A673 (cell line): ENCODE results near the gene GPS1.

ENCODE experiments used
- EZH2 ChIP-seq: fragments of 200-600 bp; sonication (generic); IDR thresholded peaks from 2 replicates; pipeline ENCODE4 v1.6.1; 2017; ENCODE audit warnings: borderline replicate concordance, low read depth, mild to moderate bottlenecking, mixed read lengths, antibody characterized with exemption, low read length; ENCODE audit not compliant: poor library complexity, severe bottlenecking
- TF ChIP-seq, protein P1 (sequence below): fragments of 300-800, 200-600 bp; sonication (generic); conservative IDR thresholded peaks from 2 replicates; pipeline ENCODE4 v1.5.1; 2017; ENCODE audit warnings: low read depth, mild to moderate bottlenecking, antibody characterized with exemption, low read length, moderate library complexity, mixed read lengths

DNA sequence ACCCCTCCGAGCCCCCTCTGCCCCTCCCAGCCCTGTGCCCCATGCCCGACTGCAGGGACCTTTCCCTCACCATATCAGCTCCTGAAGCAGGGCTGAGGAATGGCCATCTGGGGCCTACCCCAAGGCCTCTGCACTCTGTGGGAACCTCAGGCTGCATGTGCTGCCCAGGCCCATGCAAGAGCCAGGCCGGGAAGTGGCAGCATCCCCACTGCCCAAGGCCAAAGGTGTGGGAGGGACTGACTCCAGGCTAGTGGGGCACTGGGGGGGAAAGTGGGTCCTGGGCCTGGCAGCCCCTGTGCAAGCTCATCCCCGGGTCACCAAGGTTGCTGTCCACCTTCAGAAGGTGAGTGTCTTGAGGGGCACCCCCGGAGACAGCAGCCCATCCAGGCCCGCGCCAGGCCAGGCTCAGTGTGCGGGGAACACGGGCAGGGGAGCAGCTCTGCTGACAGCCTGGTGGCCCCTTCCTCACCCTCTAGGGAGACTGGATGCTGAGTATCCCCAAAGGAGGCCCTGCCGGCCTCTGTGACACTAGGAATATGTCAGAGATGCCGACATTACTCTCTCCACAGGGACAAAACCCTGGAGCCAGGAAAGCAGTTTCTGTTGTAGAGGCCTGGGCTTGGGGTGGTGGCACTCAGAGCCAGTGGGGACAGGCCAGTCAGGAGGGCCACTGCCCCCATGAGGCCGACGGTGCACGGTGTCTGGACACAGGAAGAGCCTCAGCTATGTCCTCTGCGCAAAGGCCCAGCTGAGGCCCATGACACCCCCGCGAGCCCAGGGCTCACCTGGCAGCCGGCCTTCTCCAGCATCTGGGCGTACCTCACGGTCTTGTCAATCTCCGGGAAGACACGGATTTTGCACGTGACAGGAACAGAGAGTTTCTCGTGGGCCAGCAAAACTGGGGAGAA lies 10.6 kb downstream of the GPS1 start:
- TF ChIP-seq, protein P1, sequence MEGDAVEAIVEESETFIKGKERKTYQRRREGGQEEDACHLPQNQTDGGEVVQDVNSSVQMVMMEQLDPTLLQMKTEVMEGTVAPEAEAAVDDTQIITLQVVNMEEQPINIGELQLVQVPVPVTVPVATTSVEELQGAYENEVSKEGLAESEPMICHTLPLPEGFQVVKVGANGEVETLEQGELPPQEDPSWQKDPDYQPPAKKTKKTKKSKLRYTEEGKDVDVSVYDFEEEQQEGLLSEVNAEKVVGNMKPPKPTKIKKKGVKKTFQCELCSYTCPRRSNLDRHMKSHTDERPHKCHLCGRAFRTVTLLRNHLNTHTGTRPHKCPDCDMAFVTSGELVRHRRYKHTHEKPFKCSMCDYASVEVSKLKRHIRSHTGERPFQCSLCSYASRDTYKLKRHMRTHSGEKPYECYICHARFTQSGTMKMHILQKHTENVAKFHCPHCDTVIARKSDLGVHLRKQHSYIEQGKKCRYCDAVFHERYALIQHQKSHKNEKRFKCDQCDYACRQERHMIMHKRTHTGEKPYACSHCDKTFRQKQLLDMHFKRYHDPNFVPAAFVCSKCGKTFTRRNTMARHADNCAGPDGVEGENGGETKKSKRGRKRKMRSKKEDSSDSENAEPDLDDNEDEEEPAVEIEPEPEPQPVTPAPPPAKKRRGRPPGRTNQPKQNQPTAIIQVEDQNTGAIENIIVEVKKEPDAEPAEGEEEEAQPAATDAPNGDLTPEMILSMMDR = no peak
- TF ChIP-seq EZH2 = no peak
